Measurements from ENCODE around the gene CRTC1. TPM values are rescaled to one million over a fixed set of nuclear protein-coding genes. Genes with fewer than 3 reads are reported as not detected.

Gene CRTC1
- total and polyA plus RNA-seq, 3 donors from 2014 or later: 15.6 to 32.1 (median 28.1) TPM

DNA sequence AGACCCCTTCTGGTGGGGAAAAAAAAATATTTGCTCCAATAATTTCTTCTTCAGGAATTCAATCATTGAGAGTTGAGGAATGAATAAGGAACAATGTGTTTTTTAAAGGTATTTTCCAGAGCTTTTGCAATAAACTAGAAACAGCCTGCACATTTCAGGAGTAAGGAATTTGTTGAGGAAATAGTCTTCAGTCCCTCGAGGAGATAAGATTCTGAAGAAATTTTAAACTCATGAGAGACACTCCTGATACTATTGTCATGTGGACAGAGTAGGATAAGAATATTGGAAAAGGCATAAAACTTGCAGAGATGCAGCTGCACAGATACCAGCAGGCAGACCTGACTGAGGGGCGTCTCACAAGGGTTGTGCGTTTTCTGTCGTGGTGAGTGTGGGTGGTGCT, 71.0 kb downstream of the CRTC1 start:
- TF ChIP-seq, protein P1, sequence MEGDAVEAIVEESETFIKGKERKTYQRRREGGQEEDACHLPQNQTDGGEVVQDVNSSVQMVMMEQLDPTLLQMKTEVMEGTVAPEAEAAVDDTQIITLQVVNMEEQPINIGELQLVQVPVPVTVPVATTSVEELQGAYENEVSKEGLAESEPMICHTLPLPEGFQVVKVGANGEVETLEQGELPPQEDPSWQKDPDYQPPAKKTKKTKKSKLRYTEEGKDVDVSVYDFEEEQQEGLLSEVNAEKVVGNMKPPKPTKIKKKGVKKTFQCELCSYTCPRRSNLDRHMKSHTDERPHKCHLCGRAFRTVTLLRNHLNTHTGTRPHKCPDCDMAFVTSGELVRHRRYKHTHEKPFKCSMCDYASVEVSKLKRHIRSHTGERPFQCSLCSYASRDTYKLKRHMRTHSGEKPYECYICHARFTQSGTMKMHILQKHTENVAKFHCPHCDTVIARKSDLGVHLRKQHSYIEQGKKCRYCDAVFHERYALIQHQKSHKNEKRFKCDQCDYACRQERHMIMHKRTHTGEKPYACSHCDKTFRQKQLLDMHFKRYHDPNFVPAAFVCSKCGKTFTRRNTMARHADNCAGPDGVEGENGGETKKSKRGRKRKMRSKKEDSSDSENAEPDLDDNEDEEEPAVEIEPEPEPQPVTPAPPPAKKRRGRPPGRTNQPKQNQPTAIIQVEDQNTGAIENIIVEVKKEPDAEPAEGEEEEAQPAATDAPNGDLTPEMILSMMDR (IDR thresholded peaks at IDR 0.05): no peak
- no peak for TF ChIP-seq POLR2A (IDR thresholded peaks at IDR 0.05)
- 74 to 86% methylated on average over 4 of the region's 4 CpGs for WGBS, 2 donors
- H3K4me3 ChIP-seq: no peak overlapping the region

DNA sequence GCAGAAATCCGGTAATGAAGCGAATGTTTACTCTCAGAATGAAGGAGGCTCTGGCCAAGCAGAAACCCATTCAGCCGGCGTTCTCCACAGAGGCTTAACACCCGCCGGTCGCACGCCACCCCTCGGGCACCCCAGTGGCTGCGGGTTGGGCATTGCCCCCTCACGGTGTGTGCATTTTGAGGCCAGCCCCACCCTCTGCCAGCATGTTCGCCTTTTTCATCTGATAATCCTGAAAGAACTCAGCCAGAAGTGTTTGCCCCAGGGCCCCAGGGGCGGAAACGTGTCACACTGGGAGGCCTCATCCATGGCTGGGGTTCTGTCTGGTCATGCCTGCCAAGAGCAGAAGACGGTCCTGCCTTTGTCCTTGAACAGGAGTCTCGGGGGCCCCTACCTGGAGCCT, 73.4 kb downstream of the CRTC1 start:
- intact Hi-C loops (cut with DNase I; ENCODE audit: low total_unique reads): no loop called here
- no peaks in the 10 kb centered on the region for H3K36me3 ChIP-seq (ENCODE audit: low read depth, missing control alignments)
- no peak for TF ChIP-seq POLR2A (IDR thresholded peaks at IDR 0.05)
- TF ChIP-seq, protein P1 (IDR thresholded peaks at IDR 0.05): no peak
- 93 to 94% methylated on average over 15 to 16 of the region's 16 CpGs for WGBS, 2 donors
- no peaks in the 10 kb centered on the region for H3K27me3 ChIP-seq
- no peak overlapping the region for H3K27ac ChIP-seq
- DNase-seq: no peak
- no peak overlapping the region for H3K4me3 ChIP-seq
- peaks cover 3% of the 10 kb centered on the region for H3K4me1 ChIP-seq
- no peaks in the 10 kb centered on the region for H3K9me3 ChIP-seq

More for the DNA sequence above, 71.0 kb downstream of the CRTC1 start:
- H3K36me3 ChIP-seq (ENCODE audit: low read depth, missing control alignments): no peaks in the 10 kb centered on the region
- intact Hi-C loops (cut with DNase I; ENCODE audit: low total_unique reads): no loop called here
- no peak for DNase-seq
- no peaks in the 10 kb centered on the region for H3K27me3 ChIP-seq
- no peak overlapping the region for H3K27ac ChIP-seq
- H3K9me3 ChIP-seq: no peaks in the 10 kb centered on the region
- no peaks in the 10 kb centered on the region for H3K4me1 ChIP-seq

DNA sequence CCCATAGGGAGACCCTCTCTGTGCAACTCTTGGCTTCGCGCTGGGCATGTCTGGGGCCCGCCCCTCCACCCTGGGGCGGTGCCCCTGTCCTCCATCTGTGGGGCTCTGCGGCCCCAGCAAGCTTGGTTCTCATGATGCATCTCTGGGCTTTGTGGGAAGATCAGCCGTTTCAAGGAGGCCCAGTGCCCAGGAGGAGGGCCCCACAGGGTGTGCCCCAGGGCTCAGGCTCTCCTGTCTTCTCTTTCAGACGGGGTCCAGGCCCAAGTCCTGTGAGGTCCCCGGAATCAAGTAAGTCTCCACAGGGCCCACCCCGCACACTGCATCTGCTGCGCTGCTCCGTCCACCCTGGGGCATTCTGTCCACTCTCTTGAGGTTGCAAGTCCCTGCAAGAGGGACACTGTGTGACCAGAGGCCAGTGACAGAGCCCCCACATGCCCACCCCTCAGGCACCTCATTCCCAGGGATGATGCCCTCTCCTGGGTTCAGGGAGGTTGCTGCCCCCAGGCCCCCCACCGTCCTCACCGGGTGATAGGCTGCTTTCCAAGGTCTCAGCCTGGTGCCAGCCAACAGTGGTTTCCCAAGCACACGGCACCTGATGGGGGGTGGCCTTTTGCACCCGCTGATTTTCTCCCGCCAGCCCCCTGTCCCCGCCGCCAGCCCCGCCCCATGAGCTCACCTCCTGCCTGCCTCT, 76.0 kb downstream of the CRTC1 start:
- no peaks in the 10 kb centered on the region for H3K36me3 ChIP-seq (ENCODE audit: low read depth, missing control alignments)
- H3K4me1 ChIP-seq: peaks cover 12% of the 10 kb centered on the region
- H3K27ac ChIP-seq: no peak overlapping the region
- no peak for DNase-seq
- 90 to 94% methylated on average over 12 to 19 of the region's 19 CpGs for WGBS, 2 donors
- no peaks in the 10 kb centered on the region for H3K27me3 ChIP-seq
- TF ChIP-seq, protein P1 (IDR thresholded peaks at IDR 0.05): no peak
- no peak for TF ChIP-seq POLR2A (IDR thresholded peaks at IDR 0.05)
- no peaks in the 10 kb centered on the region for H3K9me3 ChIP-seq
- H3K4me3 ChIP-seq: no peak overlapping the region
- intact Hi-C loops (cut with DNase I; ENCODE audit: low total_unique reads): no loop called here

DNA sequence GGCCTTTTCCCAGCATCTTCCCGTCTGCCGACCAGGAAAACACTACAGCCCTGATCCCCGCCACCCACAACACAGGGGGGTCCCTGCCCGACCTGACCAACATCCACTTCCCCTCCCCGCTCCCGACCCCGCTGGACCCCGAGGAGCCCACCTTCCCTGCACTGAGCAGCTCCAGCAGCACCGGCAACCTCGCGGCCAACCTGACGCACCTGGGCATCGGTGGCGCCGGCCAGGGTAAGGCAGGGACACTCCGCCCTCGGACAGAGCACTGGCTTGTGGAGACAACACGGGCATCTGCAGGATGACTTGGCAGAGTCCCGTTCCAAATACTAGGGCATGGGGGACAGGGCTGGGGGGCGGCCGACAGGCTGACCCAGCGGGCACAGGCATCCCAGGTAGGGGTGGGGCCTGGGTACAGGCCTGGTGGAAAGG, 76.5 kb downstream of the CRTC1 start:
- Histone ChIP-seq H3K27me3 (no peaks in the 10 kb centered on the region), H3K9me3 (no peaks in the 10 kb centered on the region), H3K4me3 (no peak overlapping the region), H3K4me1 (peaks cover 12% of the 10 kb centered on the region), H3K27ac (no peak overlapping the region), H3K36me3 (ENCODE audit: low read depth, missing control alignments) (no peaks in the 10 kb centered on the region)
- DNase-seq: no peak
- no peak for TF ChIP-seq POLR2A (IDR thresholded peaks at IDR 0.05)
- TF ChIP-seq, protein P1 (IDR thresholded peaks at IDR 0.05): no peak
- intact Hi-C loops (cut with DNase I; ENCODE audit: low total_unique reads): no loop called here
- 95% methylated on average over 22 of the region's 22 CpGs for WGBS, 2 donors
